HG02678 (cell line): ENCODE results near the gene SETD7.
A peak's percentile ranks its signal among the peaks of the same experiment; 100 is the strongest.
"Not testable (repeated sequence)": the region's sequence is repeated elsewhere in the genome, so short reads cannot be mapped to it uniquely, and the experiment has no call there.

ENCODE experiments used
- ATAC-seq: cut with Tn5 transposase; IDR thresholded peaks from one replicate; pipeline ENCODE4 v1.9.1; 2021; ENCODE audit warnings: mild to moderate bottlenecking, moderate library complexity; ENCODE audit not compliant: unreplicated experiment

SETD7 gene

DNA sequence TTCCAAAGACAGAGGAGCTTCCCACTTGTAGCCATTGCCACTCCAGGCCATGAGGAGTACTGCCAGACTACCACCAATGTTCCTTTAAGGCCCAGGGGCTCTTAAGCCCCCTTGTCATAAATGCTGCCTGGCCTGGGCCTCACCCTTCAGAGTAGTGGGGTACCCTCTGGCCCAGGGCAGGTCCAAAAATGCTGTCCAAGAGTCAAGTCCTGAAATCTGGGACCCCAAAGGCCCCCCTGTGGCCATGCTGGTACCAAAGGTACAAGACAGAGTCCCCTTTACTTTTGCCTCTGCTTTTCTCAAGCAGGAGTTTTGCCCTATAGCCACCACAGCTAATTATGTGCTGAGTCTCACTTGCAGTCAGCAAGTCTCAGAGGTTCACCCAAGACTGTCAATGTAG is 85.7 kb downstream of the SETD7 start:
- no peak for ATAC-seq

DNA sequence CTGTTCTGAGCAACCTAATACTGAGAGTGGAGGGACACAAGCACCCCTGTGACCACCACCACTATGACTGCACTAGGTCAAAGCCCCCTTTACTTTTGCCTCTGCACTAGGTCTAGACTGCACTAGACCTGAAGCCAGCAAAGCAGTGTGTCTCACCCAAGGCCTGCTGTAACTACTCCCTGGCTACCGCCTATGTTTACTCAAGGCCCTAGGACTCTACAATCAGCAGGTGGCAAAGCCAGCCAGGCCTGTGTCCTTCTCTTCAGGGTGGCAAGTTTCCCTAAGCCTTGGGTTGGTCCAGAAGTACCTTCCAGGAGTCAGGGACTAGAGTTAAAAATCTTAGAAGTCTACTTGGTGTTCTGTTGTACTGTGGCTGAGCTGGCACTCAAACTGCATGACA is 86.2 kb downstream of the SETD7 start:
- ATAC-seq = no peak

DNA sequence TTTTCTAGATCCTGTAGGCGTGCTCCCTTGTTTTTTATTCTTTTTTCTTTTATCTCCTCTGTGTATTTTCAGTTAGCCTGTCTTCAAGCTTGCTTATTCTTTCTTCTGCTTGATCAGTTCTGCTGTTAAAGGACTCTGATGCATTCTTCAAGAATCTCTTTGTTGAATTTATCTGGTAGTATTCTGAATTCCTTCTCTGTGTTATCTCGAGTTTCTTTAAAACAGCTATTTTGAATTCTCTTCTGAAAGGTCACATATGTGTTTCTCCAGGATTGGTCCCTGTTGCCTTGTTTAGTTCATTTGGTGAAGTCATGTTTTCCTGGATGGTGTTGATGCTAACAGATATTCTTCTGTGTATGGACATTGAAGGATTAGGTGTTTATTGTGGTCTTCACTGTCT is 86.8 kb downstream of the SETD7 start:
- ATAC-seq = no peak

DNA sequence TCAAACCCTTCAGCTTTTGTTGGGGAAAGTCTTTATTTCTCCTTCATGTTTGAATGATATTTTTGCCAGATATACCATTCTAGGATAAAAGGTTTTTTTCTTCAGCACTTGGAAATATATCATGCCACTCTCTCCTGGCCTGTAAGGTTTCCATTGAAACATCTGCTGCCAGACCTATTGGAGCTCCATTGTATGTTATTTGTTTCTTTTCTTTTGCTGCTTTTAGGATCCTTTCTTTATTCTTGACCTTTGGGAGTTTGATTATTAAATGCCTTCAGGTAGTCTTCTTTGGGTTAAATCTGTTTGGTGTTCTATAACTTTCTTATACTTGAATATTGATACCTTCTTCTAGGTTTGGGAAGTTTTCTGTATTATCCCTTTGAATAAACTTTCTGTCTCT is 87.3 kb downstream of the SETD7 start:
- not testable (repeated sequence) for ATAC-seq

DNA sequence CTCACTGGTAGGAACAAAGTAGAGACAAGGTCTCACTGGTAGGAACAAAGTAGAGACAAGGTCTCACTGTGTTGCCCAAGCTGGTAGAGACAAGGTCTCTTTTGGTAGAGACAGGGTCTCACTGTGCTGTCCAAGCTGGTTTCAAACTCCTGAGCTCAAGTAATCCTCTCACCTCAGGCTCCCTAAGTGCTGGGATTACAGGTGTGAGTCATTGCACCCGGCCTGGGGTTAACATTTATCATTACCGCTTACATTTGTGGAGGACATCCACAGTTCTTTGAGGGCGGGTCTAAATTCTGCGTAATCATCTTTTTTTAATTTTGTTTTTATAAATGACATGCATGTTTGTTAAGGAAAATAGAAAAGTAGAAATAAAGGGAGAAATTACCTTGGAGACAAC is 90.1 kb downstream of the SETD7 start:
- no peak for ATAC-seq

DNA sequence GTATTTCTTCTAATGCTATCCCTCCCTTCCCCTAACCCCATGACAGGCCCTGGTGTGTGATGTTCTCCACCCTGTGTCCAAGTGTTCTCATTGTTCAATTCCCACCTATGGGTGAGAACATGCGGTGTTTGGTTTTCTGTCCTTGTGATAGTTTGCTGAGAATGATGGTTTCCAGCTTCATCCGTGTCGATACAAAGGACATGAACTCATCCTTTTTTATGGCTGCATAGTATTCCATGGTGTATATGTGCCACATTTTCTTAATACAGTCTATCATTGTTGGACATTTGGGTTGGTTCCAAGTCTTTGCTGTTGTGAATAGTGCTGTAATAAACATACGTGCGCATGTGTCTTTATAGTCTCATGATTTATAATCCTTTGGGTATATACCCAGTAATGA is 91.5 kb downstream of the SETD7 start:
- not testable (repeated sequence) for ATAC-seq

DNA sequence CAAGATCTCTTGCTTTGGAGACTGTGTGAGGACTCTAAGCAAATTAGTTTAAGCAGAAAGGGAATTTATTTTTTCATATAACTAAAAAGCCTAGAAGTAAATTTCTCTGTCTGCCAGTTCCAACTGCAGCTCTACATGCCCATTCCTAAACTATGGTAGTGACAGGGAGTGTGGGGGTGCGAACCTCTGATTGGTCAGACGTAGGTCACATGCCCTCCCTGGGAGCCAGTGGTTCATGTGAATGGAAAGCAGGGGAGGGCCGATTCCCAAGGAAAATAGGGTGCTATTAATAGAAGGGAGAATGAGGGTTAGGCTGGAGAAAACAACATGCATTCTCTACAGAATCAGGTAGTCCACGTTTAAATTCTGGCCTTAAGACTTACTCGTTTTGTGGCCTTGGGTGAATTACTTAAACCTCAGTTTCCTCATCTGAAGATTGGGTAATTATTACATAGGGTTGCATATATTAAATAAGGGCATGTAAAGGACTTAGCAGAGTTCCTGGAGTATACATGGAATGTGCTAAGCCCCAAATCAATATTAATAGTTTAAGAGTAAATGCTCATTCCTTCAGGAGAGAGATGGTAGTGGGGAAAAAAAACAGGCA is 94.9 kb downstream of the SETD7 start:
- ATAC-seq = no peak

DNA sequence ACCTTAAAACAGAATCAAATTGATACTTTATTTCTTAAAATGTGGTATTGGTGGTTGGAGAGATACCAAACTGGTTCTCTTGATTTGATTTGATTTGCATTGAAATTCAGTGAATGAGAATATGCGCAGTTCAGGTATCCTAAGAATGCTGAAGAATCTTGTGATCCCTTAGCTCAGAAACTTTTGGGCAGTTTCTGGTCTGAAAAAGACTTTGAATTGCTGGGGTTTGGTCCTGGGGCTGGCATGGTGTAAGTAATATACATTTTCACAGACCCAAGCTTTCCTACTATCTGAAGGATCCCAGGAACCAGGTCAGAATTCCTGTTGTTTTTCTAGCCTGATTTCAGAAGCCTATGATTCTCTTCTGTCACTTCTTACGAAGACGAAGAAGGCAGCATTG is 95.5 kb downstream of the SETD7 start:
- no peak for ATAC-seq

DNA sequence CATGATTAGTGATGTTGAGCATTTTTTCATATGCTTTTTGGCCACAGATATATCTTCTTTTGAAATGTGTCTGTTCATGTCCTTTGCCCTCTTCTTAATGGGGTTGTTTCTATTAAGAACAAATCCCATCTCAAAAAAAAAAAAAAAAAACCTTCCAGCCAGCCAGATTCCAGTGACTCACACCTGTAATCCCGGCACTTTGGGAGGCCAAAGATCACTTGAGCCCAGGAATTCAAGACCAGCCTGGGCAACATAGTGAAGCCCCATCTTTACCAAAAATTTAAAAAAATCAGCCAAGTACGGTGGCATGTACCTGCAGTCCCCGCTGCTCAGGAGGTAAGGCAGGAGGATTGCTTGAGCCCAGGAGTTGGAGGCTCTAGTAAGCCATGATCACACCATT is 97.0 kb downstream of the SETD7 start:
- ATAC-seq = no peak

DNA sequence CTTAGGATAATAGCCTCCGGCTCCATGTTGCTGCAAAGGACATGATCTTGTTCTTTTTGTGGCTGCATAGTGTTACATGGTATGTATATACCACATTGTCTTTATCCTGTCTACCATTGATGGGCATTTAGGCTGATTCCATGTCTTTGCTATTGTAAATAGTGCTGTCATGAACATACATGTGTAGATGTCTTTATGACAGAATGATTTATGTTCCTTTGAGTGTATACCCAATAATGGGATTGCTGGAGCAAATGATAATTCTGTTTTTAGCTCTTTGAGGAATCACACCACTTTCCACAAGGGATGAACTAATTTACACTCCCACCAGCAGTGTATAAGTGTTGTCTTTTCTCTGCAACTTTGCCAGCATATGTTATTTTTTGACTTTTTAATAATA is 97.5 kb downstream of the SETD7 start:
- no peak for ATAC-seq

DNA sequence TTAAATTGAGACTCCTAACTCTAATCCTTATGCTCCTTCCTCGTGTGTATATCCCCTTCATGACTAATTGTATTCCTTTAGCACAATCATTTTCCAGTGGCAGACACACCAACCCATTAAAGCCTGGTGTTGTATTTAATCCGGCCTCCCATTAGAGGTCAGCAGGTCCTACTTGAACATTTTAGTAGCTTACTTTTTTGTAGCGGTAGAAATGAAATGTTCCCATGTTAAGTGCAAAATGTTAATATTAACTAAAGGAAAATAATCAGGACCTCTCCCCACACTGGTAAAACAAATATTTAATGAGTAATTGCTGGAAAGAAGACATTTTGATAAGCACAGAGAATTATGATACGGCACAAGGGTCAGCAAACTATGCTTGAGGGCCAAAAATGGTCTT is 98.7 kb downstream of the SETD7 start:
- no peak for ATAC-seq

DNA sequence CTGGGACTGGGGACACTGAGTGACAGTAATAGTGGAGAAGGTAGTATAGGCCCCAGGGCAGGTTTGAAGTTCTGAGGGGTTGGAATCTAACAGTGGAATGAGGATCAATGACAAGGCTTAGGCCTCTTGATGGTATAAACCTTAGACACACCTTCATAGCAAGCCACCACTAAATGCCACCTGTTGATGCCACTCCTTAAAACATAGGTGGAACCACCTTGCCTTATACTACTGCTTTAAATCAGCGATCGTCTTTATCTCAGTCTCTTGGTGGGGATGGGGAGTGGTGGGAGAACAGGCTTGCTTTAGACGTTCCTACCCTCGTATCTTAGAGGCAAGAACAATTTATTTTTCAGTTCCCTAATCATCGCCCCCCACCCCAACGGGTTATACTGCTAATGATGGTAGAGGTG is 100.9 kb downstream of the SETD7 start:
- ATAC-seq = no peak

DNA sequence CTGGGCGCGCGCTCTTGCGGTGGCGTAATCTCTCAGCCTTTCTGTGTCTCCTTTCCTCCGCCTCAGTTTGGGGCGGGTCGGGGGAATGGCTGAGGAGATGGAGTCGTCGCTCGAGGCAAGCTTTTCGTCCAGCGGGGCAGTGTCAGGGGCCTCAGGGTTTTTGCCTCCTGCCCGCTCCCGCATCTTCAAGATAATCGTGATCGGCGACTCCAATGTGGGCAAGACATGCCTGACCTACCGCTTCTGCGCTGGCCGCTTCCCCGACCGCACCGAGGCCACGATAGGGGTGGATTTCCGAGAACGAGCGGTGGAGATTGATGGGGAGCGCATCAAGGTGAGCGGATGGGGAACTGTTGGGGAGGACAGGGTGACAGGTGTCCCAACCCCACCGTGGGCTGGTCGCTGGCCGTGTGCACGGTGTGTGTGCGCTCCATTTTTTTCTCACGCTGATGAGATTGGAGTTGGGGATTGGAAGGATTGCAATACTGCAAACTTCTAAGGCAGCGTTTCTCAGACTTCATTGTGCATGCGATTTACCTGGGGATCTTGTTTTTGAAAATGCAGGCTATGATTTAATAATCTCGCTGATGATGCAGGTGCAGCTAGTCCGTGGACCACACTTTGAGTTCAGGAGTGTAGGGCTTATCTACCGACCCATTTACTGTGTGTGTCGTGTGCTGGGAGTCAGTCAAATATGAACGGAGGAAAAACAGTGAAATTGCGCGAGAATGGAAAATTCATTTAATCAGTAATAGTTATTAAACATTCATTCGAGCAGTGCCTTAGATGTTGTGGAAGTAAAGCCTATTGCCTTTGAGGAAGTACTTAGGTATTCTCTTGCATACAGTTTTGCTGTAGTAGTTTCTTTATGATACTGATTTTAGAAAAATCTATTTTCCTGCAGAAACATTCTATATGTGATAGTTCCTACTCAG is 101.6 kb downstream of the SETD7 start, which contains the start of gene RAB33B:
Gene RAB33B (plus strand): TSS at position 11 of the 935 bp plus-strand sequence. CDS start 75 bp downstream, at position 86.
- ATAC-seq = peak; percentile 4

DNA sequence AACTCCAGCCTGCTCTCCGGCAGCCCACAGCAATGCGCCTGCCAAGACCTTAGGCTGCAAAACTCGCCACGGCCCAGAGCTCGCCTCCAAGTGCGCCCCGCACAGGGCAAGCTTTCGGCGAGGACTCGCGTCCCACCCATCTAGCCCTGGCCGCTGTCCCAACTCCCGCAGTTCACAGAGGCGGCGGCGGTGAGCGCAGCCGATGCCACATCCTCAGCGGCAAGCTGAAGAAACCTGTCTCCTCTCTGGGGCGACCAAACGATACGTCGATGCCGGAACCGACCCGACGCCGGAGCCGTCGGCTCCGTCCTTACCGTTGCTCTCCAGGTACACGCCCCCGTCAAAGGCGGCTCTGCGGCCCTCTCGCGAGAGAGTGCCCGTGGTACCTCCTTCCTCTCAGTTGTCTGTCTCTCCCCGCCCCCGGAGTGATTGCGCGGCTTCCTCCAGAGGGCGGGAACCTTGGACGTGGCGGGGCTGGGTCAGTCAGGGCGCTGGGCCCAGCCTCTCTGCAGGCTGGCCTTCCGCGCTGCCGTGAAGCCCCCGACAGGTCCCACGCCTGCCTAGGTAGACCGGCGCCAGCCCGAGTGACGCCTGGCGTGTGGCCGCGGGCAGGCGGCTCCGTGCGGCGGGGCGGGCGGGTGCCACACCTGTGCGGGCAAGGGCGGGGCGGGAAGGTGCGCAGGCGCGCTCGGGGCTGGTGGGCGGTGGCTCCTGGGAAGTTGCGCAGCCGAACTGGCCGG is 102.5 kb downstream of the SETD7 start:
- ATAC-seq = peak; percentile 88

DNA sequence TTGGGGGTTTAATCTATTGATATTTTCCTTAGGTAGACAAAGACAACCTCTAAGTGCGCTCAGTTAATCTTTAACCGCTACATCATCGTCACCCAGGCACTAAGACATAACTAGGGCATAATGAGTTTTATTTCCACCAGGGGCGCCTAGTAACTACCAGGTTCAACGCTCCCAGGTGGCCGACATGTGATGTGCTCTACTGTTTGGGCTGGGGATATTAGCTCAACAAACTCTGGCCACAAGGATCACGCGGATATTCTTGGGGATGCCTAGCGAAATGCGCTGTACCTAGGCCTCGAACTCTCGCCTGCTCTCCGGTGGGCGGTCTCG is 103.0 kb downstream of the SETD7 start:
- ATAC-seq = peak; percentile 48

DNA sequence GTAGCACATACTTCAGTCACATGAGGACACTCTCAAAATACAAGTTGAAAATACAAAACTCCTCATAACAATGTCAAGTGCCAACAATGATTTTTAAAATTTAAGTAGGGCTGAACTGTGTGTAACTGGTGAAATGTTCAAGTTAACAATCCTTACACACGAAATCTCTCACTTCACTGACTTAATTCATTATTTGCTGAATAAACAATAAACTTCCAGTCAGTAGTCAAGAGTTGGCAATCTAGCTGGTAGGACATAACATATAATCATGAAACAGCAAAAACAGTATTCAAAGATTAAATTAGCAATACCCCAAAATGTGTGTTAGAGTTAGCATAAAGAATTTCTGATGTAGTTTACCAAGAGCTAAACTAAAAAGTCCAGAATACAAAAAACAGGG is 104.0 kb downstream of the SETD7 start:
- ATAC-seq = no peak

DNA sequence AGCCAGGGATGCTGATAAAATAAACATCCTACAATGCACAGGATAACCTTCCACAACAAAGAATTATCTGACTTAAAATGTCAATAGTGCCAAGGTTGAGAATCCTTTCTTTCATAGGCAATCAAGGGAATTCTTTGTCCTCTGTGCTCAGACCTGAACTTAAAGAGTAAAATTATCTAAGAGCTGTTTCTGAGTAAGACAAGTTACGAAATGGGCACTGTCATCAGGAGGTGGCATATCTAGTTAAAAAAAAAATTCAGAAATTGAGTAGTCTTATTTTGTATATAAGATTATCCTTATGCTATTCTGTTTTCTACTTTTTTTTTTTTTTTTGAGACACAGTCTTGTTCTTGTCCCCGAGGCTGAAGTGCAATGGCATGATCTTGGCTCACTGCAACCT is 105.4 kb downstream of the SETD7 start:
- no peak for ATAC-seq

DNA sequence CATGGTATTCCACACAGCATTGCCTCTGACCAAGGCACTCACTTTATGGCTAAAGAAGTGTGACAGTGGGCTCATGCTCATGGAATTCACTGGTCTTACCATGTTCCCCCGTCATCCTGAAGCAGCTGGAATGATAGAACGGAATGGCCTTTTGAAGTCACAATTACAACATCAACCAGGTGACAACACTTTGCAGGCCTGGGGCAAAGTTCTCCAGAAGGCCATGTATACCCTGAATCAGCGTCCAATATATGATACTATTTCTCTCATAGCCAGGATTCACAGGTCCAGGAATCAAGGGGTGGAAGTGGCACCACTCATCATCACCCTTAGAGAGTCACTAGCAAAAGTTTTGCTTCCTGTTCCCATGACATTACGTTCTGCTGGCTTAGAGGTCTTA is 108.9 kb downstream of the SETD7 start:
- not testable (repeated sequence) for ATAC-seq
